Esophagus squamous epithelium (tissue), 5 donors: ENCODE data around the gene PRKAR1B. TPM values are rescaled to one million over a fixed set of nuclear protein-coding genes. Genes with fewer than 3 reads are reported as not detected.
A peak's percentile ranks its signal among the peaks of the same experiment; 100 is the strongest.

Experiments used
- DNase-seq: peaks from one replicate; lab custom pipeline; 2025; lab: John Stamatoyannopoulos, UW
- H3K27ac ChIP-seq, 4 donors: fragments of 200-600 bp; sonication (generic); one replicate each; pipeline ENCODE4 v1.5.1; 2016 to 2019; ENCODE audit warnings: mild to moderate bottlenecking in 1 of 4
- H3K27me3 ChIP-seq, 4 donors: fragments of 200-600 bp; sonication (generic); 1 replicate in 3 of 4; 2 replicates in 1 of 4; pipeline versions ENCODE4 v1.5.1 to v1.6.0; 2017 to 2021; ENCODE audit warnings: antibody characterized with exemption in 1 of 4
- H3K36me3 ChIP-seq, 3 donors: fragments of 200-600 bp; sonication (generic); one replicate each; pipeline ENCODE4 v1.5.1; 2016 to 2019
- H3K4me1 ChIP-seq, 3 donors: fragments of 200-600 bp; sonication (generic); one replicate each; pipeline ENCODE4 v1.5.1; 2017 to 2019
- H3K4me3 ChIP-seq, 4 donors: fragments of 200-600 bp; sonication (generic); 1 replicate in 3 of 4; 2 replicates in 1 of 4; pipeline ENCODE4 v1.5.1; 2016 to 2019; ENCODE audit warnings: mild to moderate bottlenecking in 2 of 4, moderate library complexity in 1 of 4
- H3K9me3 ChIP-seq, 3 donors: fragments of 200-600 bp; sonication (generic); one replicate each; pipeline ENCODE4 v1.5.1; 2016 to 2019
- CTCF ChIP-seq, 6 experiments: fragments of 450-650 bp in 4 of 6; fragments of 200-600 bp in 2 of 6; sonication (generic) in 2 of 6; IDR thresholded peaks; one replicate each; pipeline ENCODE4 v1.5.1; 2016 to 2019; ENCODE audit warnings: antibody characterized with exemption in 6 of 6, mild to moderate bottlenecking in 4 of 6, moderate library complexity in 4 of 6
- POLR2A ChIP-seq, 4 donors: fragments of 450-650 bp; IDR thresholded peaks; one replicate each; pipeline ENCODE4 v1.6.1; 2017; ENCODE audit warnings: antibody characterized with exemption in 4 of 4, mild to moderate bottlenecking in 4 of 4, moderate library complexity in 3 of 4
- WGBS, 2 donors: methylation state at CpG; one replicate each; pipeline ENCODE4 v1.1.5; 2018; 5-methylcytosine and 5-hydroxymethylcytosine counted together
- intact Hi-C: fragments of 100-400 bp; cut with DNase I; formaldehyde crosslinking; loops from one replicate; pipeline ENCODE4 v1.15.0; 2022
- total RNA-seq, 4 donors: library from RNA; depleted of rRNA; stranded (reverse); fragments of >200 nt; gene quantifications; one replicate each; pipeline ENCODE4 v1.1.0, GENCODE V29; 2016
- donor health status: DM: yes; HTN: yes; CAD: no.

The PRKAR1B gene
- total RNA-seq, 4 donors from 2014 or later, result 10.2 to 13.1 (median 12.5) TPM

- Histone ChIP-seq H3K27me3 (peaks cover 0 to 84% (median 13%) of the 10 kb centered on the region in 4 donors), H3K9me3 (no peaks in the 10 kb centered on the region), H3K36me3 (no peaks in the 10 kb centered on the region), H3K4me1 (peaks cover 35 to 68% (median 51%) of the 10 kb centered on the region in 3 donors), H3K27ac (peak overlapping the region in 1 of 4 donors; percentile 10), H3K4me3 (peak overlapping the region in 3 of 4 donors; percentile 38 to 64 (median 48))
- intact Hi-C loops, result no loop called here
- TF ChIP-seq CTCF (IDR thresholded peaks at IDR 0.05) (no peak), POLR2A (IDR thresholded peaks at IDR 0.05) (no peak)
- no peak for DNase-seq
- WGBS, 2 donors, result 0 to 8% methylated on average over 6 to 10 of the region's 72 CpGs
These were observed 205.6 kb downstream of the PRKAR1B start for GRCh38 chr7:521221-522070.

- no peaks in the 10 kb centered on the region for H3K36me3 ChIP-seq
- no peak for TF ChIP-seq POLR2A (IDR thresholded peaks at IDR 0.05)
- TF ChIP-seq CTCF (IDR thresholded peaks at IDR 0.05), result peak in 1 of 6 experiments; percentile 5
- peaks cover 36 to 69% (median 52%) of the 10 kb centered on the region in 3 donors for H3K4me1 ChIP-seq
- no peak for DNase-seq
- intact Hi-C loops, result no loop called here
- peak overlapping the region; percentile 41 to 78 (median 60) for H3K4me3 ChIP-seq
- H3K27ac ChIP-seq, result peak overlapping the region; percentile 69 to 95 (median 86)
- WGBS, 2 donors, result 15% methylated on average over 7 of the region's 63 CpGs; no CpG with 5 or more reads in 1 of the 2 donors
- H3K27me3 ChIP-seq, result peaks cover 0 to 88% (median 13%) of the 10 kb centered on the region in 4 donors
- H3K9me3 ChIP-seq, result no peaks in the 10 kb centered on the region
These were observed 206.4 kb downstream of the PRKAR1B start for GRCh38 chr7:520503-521161.

GRCh38 chr7:519484-520390 is 207.3 kb downstream of the PRKAR1B start, which contains the start of gene PDGFA:
Gene PDGFA (minus strand): TSS chr7:519846. CDS start chr7:519001, 845 bp downstream.
- peak within 1 kb of the TSS; percentile 57 to 78 (median 62) for H3K4me3 ChIP-seq
- H3K27me3 ChIP-seq, result peaks cover 0 to 87% (median 13%) of the 10 kb centered on the region in 4 donors
- peaks cover 42 to 78% (median 58%) of the 10 kb centered on the region in 3 donors for H3K4me1 ChIP-seq
- 0% methylated on average over 19 of the region's 132 CpGs; no CpG with 5 or more reads in 1 of the 2 donors for WGBS, 2 donors
- DNase-seq, result no peak
- H3K9me3 ChIP-seq, result no peaks in the 10 kb centered on the region
- H3K36me3 ChIP-seq, result no peaks in the 10 kb centered on the region
- intact Hi-C loops, result no loop called here
- peak within 1 kb of the TSS; percentile 81 to 95 (median 89) for H3K27ac ChIP-seq
- no peak for TF ChIP-seq POLR2A (IDR thresholded peaks at IDR 0.05)
- TF ChIP-seq CTCF (IDR thresholded peaks at IDR 0.05), result peak in 3 of 6 experiments; percentile 34 to 38 (median 37)

GRCh38 chr7:518630-519483 is 208.2 kb downstream of the PRKAR1B start:
- no CpG with 5 or more reads among the region's 93 CpGs for WGBS, 2 donors
- peak in 2 of 4 donors; percentile 59 to 72 for TF ChIP-seq POLR2A (IDR thresholded peaks at IDR 0.05)
- no peak for TF ChIP-seq CTCF (IDR thresholded peaks at IDR 0.05)
- DNase-seq, result no peak
- intact Hi-C loops, result no loop called here
- peaks cover 47 to 87% (median 63%) of the 10 kb centered on the region in 3 donors for H3K4me1 ChIP-seq
- H3K4me3 ChIP-seq, result peak overlapping the region; percentile 57 to 78 (median 62)
- H3K27ac ChIP-seq, result peak overlapping the region; percentile 81 to 95 (median 89)
- H3K36me3 ChIP-seq, result no peaks in the 10 kb centered on the region
- peaks cover 0 to 87% (median 13%) of the 10 kb centered on the region in 4 donors for H3K27me3 ChIP-seq
- no peaks in the 10 kb centered on the region for H3K9me3 ChIP-seq
